Measurements from ENCODE around the gene TSSK3.
"Not testable (repeated sequence)": the region's sequence is repeated elsewhere in the genome, so short reads cannot be mapped to it uniquely, and the experiment has no call there.

TSSK3 gene

GRCh38 chr1:32365445-32365844, 3.1 kb downstream of the TSSK3 start:
- no peak for DNase-seq

GRCh38 chr1:32367912-32368635, 5.7 kb downstream of the TSSK3 start:
- DNase-seq = no peak

- DNase-seq = no peak
Measured at GRCh38 chr1:32372149-32372756, 9.9 kb downstream of the TSSK3 start.

GRCh38 chr1:32373996-32374592, 11.8 kb downstream of the TSSK3 start:
- no peak for DNase-seq

GRCh38 chr1:32376199-32376598, 13.9 kb downstream of the TSSK3 start:
- DNase-seq = no peak

GRCh38 chr1:32377541-32378220, 15.3 kb downstream of the TSSK3 start:
- no peak for DNase-seq

GRCh38 chr1:32380057-32380456, 17.7 kb downstream of the TSSK3 start:
- DNase-seq = no peak

GRCh38 chr1:32386676-32387392, 24.5 kb downstream of the TSSK3 start:
- DNase-seq = no peak

GRCh38 chr1:32388641-32389040, 26.3 kb downstream of the TSSK3 start:
- DNase-seq = peak; percentile 36

GRCh38 chr1:32390904-32391870, 28.8 kb downstream of the TSSK3 start:
- peak; percentile 99 for DNase-seq

- DNase-seq = peak; percentile 50
Measured at GRCh38 chr1:32392325-32392724, 30.0 kb downstream of the TSSK3 start.

GRCh38 chr1:32393136-32393535, 30.8 kb downstream of the TSSK3 start:
- DNase-seq = no peak

GRCh38 chr1:32393832-32394140, 31.4 kb downstream of the TSSK3 start:
- peak; percentile 60 for DNase-seq

GRCh38 chr1:32394141-32394889, 32.0 kb downstream of the TSSK3 start, which contains the start of gene BSDC1:
TSS of gene BSDC1 (minus strand) at chr1:32394441. CDS start at chr1:32394414, 27 bp downstream.
- DNase-seq = peak; percentile 100

- no peak for DNase-seq
Measured at GRCh38 chr1:32394890-32395432, 32.6 kb downstream of the TSSK3 start.

GRCh38 chr1:32396524-32396923, 34.2 kb downstream of the TSSK3 start:
- not testable (repeated sequence) for DNase-seq

GRCh38 chr1:32398401-32398800, 36.1 kb downstream of the TSSK3 start:
- DNase-seq = no peak

GRCh38 chr1:32399843-32400242, 37.5 kb downstream of the TSSK3 start:
- DNase-seq = peak; percentile 88

- peak; percentile 82 for DNase-seq
Measured at GRCh38 chr1:32400876-32401631, 38.7 kb downstream of the TSSK3 start.

GRCh38 chr1:32404946-32405345, 42.6 kb downstream of the TSSK3 start:
- no peak for DNase-seq
